ENCODE measurements around the gene PEMT. TPM values are rescaled to one million over a fixed set of nuclear protein-coding genes. Genes with fewer than 3 reads are reported as not detected.

The PEMT gene
- total and polyA plus RNA-seq, 7 donors = 5.3 to 21.9 (median 13.5) TPM

- no peaks in the 10 kb centered on the region for H3K9me3 ChIP-seq
- peaks cover 0 to 15% (median 0%) of the 10 kb centered on the region in 4 donors for H3K36me3 ChIP-seq
- H3K27me3 ChIP-seq = no peaks in the 10 kb centered on the region
- TF ChIP-seq CTCF (IDR thresholded peaks at IDR 0.05) = no peak
- no peak for TF ChIP-seq EP300 (IDR thresholded peaks at IDR 0.05)
- no peak for TF ChIP-seq POLR2AphosphoS5 (IDR thresholded peaks at IDR 0.05)
- no peak for TF ChIP-seq POLR2A (IDR thresholded peaks at IDR 0.05)
- no peak overlapping the region for H3K4me3 ChIP-seq
- no peak overlapping the region for H3K27ac ChIP-seq
- H3K4me1 ChIP-seq = peaks cover 0 to 50% (median 28%) of the 10 kb centered on the region in 4 donors
- DNase-seq = no peak
- intact Hi-C loops (cut with DNase I) = no loop called here
- WGBS, 2 donors = 57 to 62% methylated on average over 6 of the region's 6 CpGs
Measured at GRCh38 chr17:17480593-17481148, 110.8 kb downstream of the PEMT start.

GRCh38 chr17:17479209-17479608 lies 112.3 kb downstream of the PEMT start:
- intact Hi-C loops (cut with DNase I) = loop anchor here (5.0 kb wide), 1 partner anchor 113 kb away; the partner anchor contains the start of gene PEMT
- Histone ChIP-seq H3K27ac (no peak overlapping the region), H3K4me1 (peaks cover 0 to 50% (median 28%) of the 10 kb centered on the region in 4 donors), H3K4me3 (no peak overlapping the region), H3K9me3 (no peaks in the 10 kb centered on the region), H3K27me3 (no peaks in the 10 kb centered on the region), H3K36me3 (peaks cover 0 to 15% (median 0%) of the 10 kb centered on the region in 4 donors)
- no peak for TF ChIP-seq POLR2AphosphoS5 (IDR thresholded peaks at IDR 0.05)
- no peak for TF ChIP-seq CTCF (IDR thresholded peaks at IDR 0.05)
- TF ChIP-seq EP300 (IDR thresholded peaks at IDR 0.05) = no peak
- TF ChIP-seq POLR2A (IDR thresholded peaks at IDR 0.05) = no peak
- WGBS, 2 donors = 96 to 99% methylated on average over 3 of the region's 3 CpGs
- DNase-seq = no peak

GRCh38 chr17:17476865-17477467 lies 114.5 kb downstream of the PEMT start, which contains the start of gene MED9:
TSS of gene MED9 (plus strand) at chr17:17477000. CDS start at chr17:17477042, 42 bp downstream.
- intact Hi-C loops (cut with DNase I) = loop anchor here (2.0 to 5.0 kb wide), 2 partner anchors 20 to 115 kb away; partner anchors contain the start of genes PEMT and RASD1
- DNase-seq = peak; percentile 96
- Histone ChIP-seq H3K27ac (peak within 1 kb of the TSS; percentile 90 to 95 (median 91)), H3K4me3 (peak within 1 kb of the TSS; percentile 78 to 100 (median 98)), H3K27me3 (no peaks in the 10 kb centered on the region), H3K4me1 (peaks cover 0 to 46% (median 28%) of the 10 kb centered on the region in 4 donors), H3K9me3 (no peaks in the 10 kb centered on the region), H3K36me3 (peaks cover 0 to 7% (median 0%) of the 10 kb centered on the region in 4 donors)
- TF ChIP-seq CTCF (IDR thresholded peaks at IDR 0.05) = no peak
- TF ChIP-seq POLR2AphosphoS5 (IDR thresholded peaks at IDR 0.05) = peak; percentile 80 to 88 (median 88)
- peak in 1 of 4 donors; percentile 46 for TF ChIP-seq EP300 (IDR thresholded peaks at IDR 0.05)
- peak; percentile 16 to 57 for TF ChIP-seq POLR2A (IDR thresholded peaks at IDR 0.05)
- WGBS, 2 donors = 0% methylated on average over 47 of the region's 47 CpGs

GRCh38 chr17:17474341-17474740 lies 117.2 kb downstream of the PEMT start:
- 78 to 88% methylated on average over 7 of the region's 7 CpGs for WGBS, 2 donors
- no peak for TF ChIP-seq CTCF (IDR thresholded peaks at IDR 0.05)
- Histone ChIP-seq H3K9me3 (no peaks in the 10 kb centered on the region), H3K27ac (no peak overlapping the region), H3K4me3 (no peak overlapping the region), H3K27me3 (peaks cover 0 to 19% (median 9%) of the 10 kb centered on the region in 3 donors), H3K4me1 (peaks cover 0 to 28% (median 20%) of the 10 kb centered on the region in 4 donors), H3K36me3 (no peaks in the 10 kb centered on the region)
- DNase-seq = no peak
- intact Hi-C loops (cut with DNase I) = no loop called here

Measured in sigmoid colon (tissue), 7 donors.